H9 (cell line): Measurements from ENCODE around the gene MEDAG. TPM values are rescaled to one million over a fixed set of nuclear protein-coding genes. Genes with fewer than 3 reads are reported as not detected.
A peak's percentile ranks its signal among the peaks of the same experiment; 100 is the strongest.

Experiments used
- DNase-seq: peaks from one replicate; pipeline ENCODE4 v3.0.0-alpha.2; 2017
- H2AFZ ChIP-seq: one replicate; pipeline ENCODE4 v1.6.1; 2013; ENCODE audit warnings: mild to moderate bottlenecking, low read length, control low read depth, moderate library complexity
- H2AK5ac ChIP-seq: 2 replicates; pipeline ENCODE4 v1.6.1; 2013; ENCODE audit warnings: low read length, control low read depth, mixed read lengths; ENCODE audit not compliant: insufficient read length
- H2BK120ac ChIP-seq: one replicate; pipeline ENCODE4 v1.6.1; 2013; ENCODE audit warnings: low read depth, mild to moderate bottlenecking, low read length, control low read depth, inconsistent platforms; ENCODE audit not compliant: poor library complexity, severe bottlenecking
- H2BK12ac ChIP-seq: 2 replicates; pipeline ENCODE4 v1.6.1; 2013; ENCODE audit warnings: low read length, control low read depth, mixed read lengths, low read depth; ENCODE audit not compliant: insufficient read length
- H2BK15ac ChIP-seq: 2 replicates; pipeline ENCODE4 v1.6.1; 2013; ENCODE audit warnings: low read depth, low read length, control low read depth
- H2BK20ac ChIP-seq: one replicate; pipeline ENCODE4 v1.6.1; 2013; ENCODE audit warnings: low read depth, mild to moderate bottlenecking, low read length, control low read depth, inconsistent platforms; ENCODE audit not compliant: poor library complexity, severe bottlenecking
- H2BK5ac ChIP-seq: 2 replicates; pipeline ENCODE4 v1.6.1; 2013; ENCODE audit warnings: low read length, control low read depth, mixed read lengths; ENCODE audit not compliant: insufficient read length
- H3K14ac ChIP-seq: 2 replicates; pipeline ENCODE4 v1.6.1; 2013; ENCODE audit warnings: low read length, control low read depth; ENCODE audit not compliant: insufficient read depth
- H3K18ac ChIP-seq: 2 replicates; pipeline ENCODE4 v1.6.1; 2013; ENCODE audit warnings: low read depth, mild to moderate bottlenecking, mixed read lengths, low read length, control low read depth; ENCODE audit not compliant: insufficient read length
- H3K23ac ChIP-seq: 2 replicates; pipeline ENCODE4 v1.6.1; 2013; ENCODE audit warnings: low read length, control low read depth, mixed read lengths, low read depth; ENCODE audit not compliant: insufficient read length
- H3K23me2 ChIP-seq: 2 replicates; pipeline ENCODE4 v1.6.1; 2013; ENCODE audit warnings: low read depth, mild to moderate bottlenecking, mixed read lengths, low read length, control low read depth; ENCODE audit not compliant: insufficient read length, poor library complexity, severe bottlenecking
- H3K27ac ChIP-seq: 2 replicates; pipeline ENCODE4 v1.5.1; 2013; ENCODE audit warnings: low read length, control low read depth, mixed read lengths, low read depth; ENCODE audit not compliant: insufficient read length
- H3K27me3 ChIP-seq: 2 replicates; pipeline ENCODE4 v1.6.1; 2013; ENCODE audit warnings: low read length, control low read depth, inconsistent platforms; ENCODE audit not compliant: insufficient read depth
- H3K4ac ChIP-seq: 2 replicates; pipeline ENCODE4 v1.6.1; 2013; ENCODE audit warnings: low read depth, mild to moderate bottlenecking, control low read depth, inconsistent platforms, low read length, moderate library complexity
- H3K4me1 ChIP-seq: 2 replicates; pipeline ENCODE4 v1.6.1; 2013; ENCODE audit warnings: low read length, control low read depth, inconsistent platforms; ENCODE audit not compliant: insufficient read depth
- H3K4me2 ChIP-seq: 2 replicates; pipeline ENCODE4 v1.6.1; 2013; ENCODE audit warnings: low read length, control low read depth, mixed read lengths; ENCODE audit not compliant: insufficient read length, insufficient read depth
- H3K56ac ChIP-seq: 2 replicates; pipeline ENCODE4 v1.6.1; 2013; ENCODE audit warnings: low read depth, mild to moderate bottlenecking, mixed read lengths, low read length, control low read depth; ENCODE audit not compliant: insufficient read length
- H3K79me1 ChIP-seq: 2 replicates; pipeline ENCODE4 v1.6.1; 2013; ENCODE audit warnings: low read depth, mild to moderate bottlenecking, moderate library complexity, low read length, control low read depth, inconsistent platforms; ENCODE audit not compliant: insufficient read depth, poor library complexity, severe bottlenecking
- H3K79me2 ChIP-seq: 2 replicates; pipeline ENCODE4 v1.6.1; 2013; ENCODE audit warnings: low read length, control low read depth, inconsistent platforms; ENCODE audit not compliant: insufficient read depth
- H3K9ac ChIP-seq: 2 replicates; pipeline ENCODE4 v1.6.1; 2013; ENCODE audit warnings: low read length, control low read depth, mixed read lengths; ENCODE audit not compliant: insufficient read length; ENCODE audit errors: extremely low read depth
- H3K9me3 ChIP-seq: one replicate; pipeline ENCODE4 v1.6.1; 2013; ENCODE audit warnings: low read depth, low read length, inconsistent platforms; ENCODE audit not compliant: control insufficient read depth
- H3T11ph ChIP-seq: one replicate; pipeline ENCODE4 v1.6.1; 2013; ENCODE audit warnings: mild to moderate bottlenecking, low read length, control low read depth, inconsistent platforms
- H4K20me1 ChIP-seq: one replicate; pipeline ENCODE4 v1.6.1; 2013; ENCODE audit not compliant: control insufficient read depth, insufficient read length, insufficient read depth
- H4K5ac ChIP-seq: 2 replicates; pipeline ENCODE4 v1.6.1; 2013; ENCODE audit warnings: low read depth, mild to moderate bottlenecking, mixed read lengths, low read length, control low read depth; ENCODE audit not compliant: insufficient read length
- H4K8ac ChIP-seq: replicated peaks from 2 replicates; pipeline ENCODE4 v1.6.1; 2013; ENCODE audit warnings: low read length, control low read depth, mixed read lengths, low read depth; ENCODE audit not compliant: insufficient read length
- H4K91ac ChIP-seq: 2 replicates; pipeline ENCODE4 v1.6.1; 2013; ENCODE audit warnings: low read depth, mild to moderate bottlenecking, moderate library complexity, mixed read lengths, low read length, control low read depth; ENCODE audit not compliant: insufficient read length
- H3K27ac Mint-ChIP-seq, 3 experiments: 2 replicates in 2 of 3; 3 replicates in 1 of 3; pipeline ENCODE4 v1.8.0; 2020 to 2021; ENCODE audit warnings: mixed read lengths in 3 of 3, mild to moderate bottlenecking in 1 of 3, moderate library complexity in 1 of 3
- H3K27me3 Mint-ChIP-seq: 2 replicates; pipeline ENCODE4 v1.8.0; 2021; ENCODE audit warnings: low read depth, mild to moderate bottlenecking, moderate library complexity, mixed read lengths
- H3K36me3 Mint-ChIP-seq, 3 experiments: 2 replicates in 2 of 3; 3 replicates in 1 of 3; pipeline ENCODE4 v1.8.0; 2020 to 2021; ENCODE audit warnings: low read depth in 3 of 3, mixed read lengths in 3 of 3; ENCODE audit not compliant: insufficient read depth in 1 of 3
- H3K4me1 Mint-ChIP-seq, 2 experiments: 2 replicates each; pipeline ENCODE4 v1.8.0; 2020; ENCODE audit warnings: mixed read lengths in 2 of 2
- H3K4me3 Mint-ChIP-seq, 2 experiments: 2 replicates in 1 of 2; 3 replicates in 1 of 2; pipeline ENCODE4 v1.8.0; 2020 to 2021; ENCODE audit warnings: mild to moderate bottlenecking in 2 of 2, mixed read lengths in 2 of 2, moderate library complexity in 1 of 2
- H3K9me3 Mint-ChIP-seq, 2 experiments: 2 replicates in 1 of 2; 3 replicates in 1 of 2; pipeline ENCODE4 v1.8.0; 2020; ENCODE audit warnings: mild to moderate bottlenecking in 2 of 2, mixed read lengths in 2 of 2, moderate library complexity in 1 of 2
- CTCF ChIP-seq: fragments of 200-600 bp; sonication (generic); conservative IDR thresholded peaks from 3 replicates; pipeline ENCODE4 v1.8.0; 2021; ENCODE audit warnings: antibody characterized with exemption, mild to moderate bottlenecking
- WGBS: extraction: QIAGEN DNeasy Blood & Tissue Kit; methylation state at CpG from one replicate; pipeline ENCODE4 v1.1.7; 2013; ENCODE audit warnings: missing lambda C conversion rate, low lambda C conversion rate, mixed read lengths; ENCODE audit not compliant: insufficient read length; ENCODE audit errors: extremely low coverage; 5-methylcytosine and 5-hydroxymethylcytosine counted together
- total RNA-seq: library from RNA; stranded (reverse); gene quantifications from 2 replicates; pipeline ENCODE4 v1.2.1, GENCODE V29; 2021

MEDAG gene
- total RNA-seq, 1 experiment from 2014 or later, result 0.87 TPM

GRCh38 chr13:30863796-30864195 is 42.3 kb upstream of the MEDAG start:
- peak overlapping the region; percentile 84 for H3K27ac ChIP-seq
- peak overlapping the region; percentile 62 to 81 for H3K4me3 Mint-ChIP-seq
- H2AK5ac ChIP-seq, result no peak overlapping the region
- no peak overlapping the region for H2BK120ac ChIP-seq
- H3K9me3 Mint-ChIP-seq, result no peaks in the 10 kb centered on the region; a peak in 1 of 5 replicates
- H3K79me2 ChIP-seq, result no peaks in the 10 kb centered on the region
- H3K4me1 ChIP-seq, result peaks cover 14% of the 10 kb centered on the region; the same call in 1 of the 2 replicates
- peak overlapping the region; percentile 76 for H2BK12ac ChIP-seq
- H3K14ac ChIP-seq, result peak overlapping the region; percentile 77; the same call in 1 of the 2 replicates
- H3K27ac Mint-ChIP-seq, result peak overlapping the region; percentile 77 to 97 (median 93)
- peak; percentile 45 for DNase-seq
- peak overlapping the region; percentile 39 for H4K5ac ChIP-seq
- H3K36me3 Mint-ChIP-seq, result peaks cover 0 to 6% (median 0%) of the 10 kb centered on the region in 3 experiments; a peak in 2 of 7 replicates
- no peaks in the 10 kb centered on the region for H4K20me1 ChIP-seq
- no peak overlapping the region for H4K91ac ChIP-seq
- peak overlapping the region; percentile 72 for H3K9ac ChIP-seq
- H3K18ac ChIP-seq, result peak overlapping the region; percentile 88
- H2BK5ac ChIP-seq, result no peak overlapping the region
- WGBS, result no CpG with 5 or more reads among the region's 7 CpGs
- H3K23ac ChIP-seq, result peak overlapping the region; percentile 73
- H3T11ph ChIP-seq, result peak overlapping the region; percentile 85
- H3K4me2 ChIP-seq, result peak overlapping the region; percentile 98
- TF ChIP-seq CTCF, result no peak
- H3K4me1 Mint-ChIP-seq, result peaks cover 41 to 50% of the 10 kb centered on the region in 2 experiments
- H3K4ac ChIP-seq, result no peak overlapping the region
- H3K27me3 Mint-ChIP-seq, result peaks cover 48% of the 10 kb centered on the region
- no peak overlapping the region for H3K56ac ChIP-seq
- H2AFZ ChIP-seq, result no peak overlapping the region
- peak overlapping the region; percentile 29 for H4K8ac ChIP-seq
- H3K79me1 ChIP-seq, result no peaks in the 10 kb centered on the region
- no peaks in the 10 kb centered on the region for H3K9me3 ChIP-seq
- H3K27me3 ChIP-seq, result peaks cover 8% of the 10 kb centered on the region; the same call in 1 of the 2 replicates
- no peak overlapping the region for H2BK15ac ChIP-seq
- peaks cover 8% of the 10 kb centered on the region for H3K23me2 ChIP-seq
- H2BK20ac ChIP-seq, result no peak overlapping the region
